ENCODE measurements around the gene PHC1. TPM values are rescaled to one million over a fixed set of nuclear protein-coding genes. Genes with fewer than 3 reads are reported as not detected.
A peak's percentile ranks its signal among the peaks of the same experiment; 100 is the strongest.
"Not testable (repeated sequence)": the region's sequence is repeated elsewhere in the genome, so short reads cannot be mapped to it uniquely, and the experiment has no call there.

Gene PHC1
- total RNA-seq, 1 experiment from 2014 or later, result 23.4 TPM

GRCh38 chr12:8917751-8918150 is 3.4 kb downstream of the PHC1 start:
- Histone ChIP-seq H3K36me3 (peaks cover 16% of the 10 kb centered on the region), H3K4me1 (replicated peaks) (peaks cover 13% of the 10 kb centered on the region), H3K27ac (no peak overlapping the region), H3K27me3 (replicated peaks) (no peaks in the 10 kb centered on the region), H3K9me3 (replicated peaks) (no peaks in the 10 kb centered on the region), H3K4me3 (no peak overlapping the region)
- DNase-seq (ENCODE audit: low read depth in 1 of 2, low spot score in 2 of 2), result no peak

DNA sequence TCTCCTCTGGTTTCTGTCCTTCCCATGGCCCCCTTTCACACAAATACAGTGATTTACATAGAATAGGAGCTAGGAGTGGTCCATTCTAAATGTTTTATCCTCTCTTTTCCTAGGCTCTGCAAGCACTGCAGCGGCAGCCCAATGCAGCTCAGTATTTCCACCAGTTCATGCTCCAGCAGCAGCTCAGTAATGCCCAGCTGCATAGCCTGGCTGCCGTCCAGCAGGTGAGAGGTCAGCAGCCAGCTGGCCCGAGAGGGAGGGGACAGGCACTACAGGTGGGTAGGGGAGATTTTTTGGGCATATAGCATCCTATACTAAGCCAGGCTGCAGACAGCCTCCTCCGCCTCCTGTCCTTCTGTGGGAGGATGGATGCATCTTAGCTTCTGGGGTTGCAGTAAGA is 5.3 kb downstream of the PHC1 start:
- H3K9me3 ChIP-seq (replicated peaks); H3K4me3 ChIP-seq; H3K4me1 ChIP-seq (replicated peaks); DNase-seq (ENCODE audit: low read depth in 1 of 2, low spot score in 2 of 2); H3K27me3 ChIP-seq (replicated peaks); H3K27ac ChIP-seq: not testable (repeated sequence)
- peaks cover 22% of the 10 kb centered on the region for H3K36me3 ChIP-seq

GRCh38 chr12:8922544-8922943 is 8.2 kb downstream of the PHC1 start:
- no peak overlapping the region for H3K27ac ChIP-seq
- H3K27me3 ChIP-seq (replicated peaks), result no peaks in the 10 kb centered on the region
- no peak overlapping the region for H3K4me3 ChIP-seq
- no peaks in the 10 kb centered on the region for H3K9me3 ChIP-seq (replicated peaks)
- H3K4me1 ChIP-seq (replicated peaks), result no peaks in the 10 kb centered on the region
- no peak for DNase-seq (ENCODE audit: low read depth in 1 of 2, low spot score in 2 of 2)
- peaks cover 22% of the 10 kb centered on the region for H3K36me3 ChIP-seq

DNA sequence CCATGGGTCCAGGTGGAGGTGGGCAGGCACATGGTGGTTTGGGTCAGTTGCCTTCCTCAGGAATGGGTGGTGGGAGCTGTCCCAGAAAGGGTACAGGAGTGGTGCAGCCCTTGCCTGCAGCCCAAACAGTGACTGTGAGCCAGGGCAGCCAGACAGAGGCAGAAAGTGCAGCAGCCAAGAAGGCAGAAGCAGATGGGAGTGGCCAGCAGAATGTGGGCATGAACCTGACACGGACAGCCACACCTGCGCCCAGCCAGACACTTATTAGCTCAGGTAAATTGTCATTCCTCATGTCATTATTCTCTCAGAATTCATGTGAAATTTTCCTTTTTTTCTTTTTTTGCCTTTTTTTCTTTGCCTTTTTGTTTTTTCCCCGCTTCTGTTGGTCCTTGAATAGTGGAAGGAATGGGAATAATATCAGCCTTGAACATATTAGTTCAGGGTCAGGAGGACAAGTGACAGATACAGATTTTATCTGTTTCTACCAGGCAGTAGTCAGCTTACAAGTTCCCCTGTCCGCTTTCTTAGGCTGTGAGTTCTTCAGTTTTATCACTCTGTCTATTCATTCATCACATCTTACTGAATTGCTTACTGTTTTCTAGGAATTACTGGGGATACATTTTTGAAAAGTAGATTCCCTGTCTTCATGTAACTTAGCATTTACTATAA is 16.5 kb downstream of the PHC1 start:
- not testable (repeated sequence) for H3K9me3 ChIP-seq (replicated peaks); H3K27ac ChIP-seq; H3K4me1 ChIP-seq (replicated peaks); H3K27me3 ChIP-seq (replicated peaks); DNase-seq (ENCODE audit: low read depth in 1 of 2, low spot score in 2 of 2); H3K4me3 ChIP-seq
- H3K36me3 ChIP-seq, result peaks cover 16% of the 10 kb centered on the region

DNA sequence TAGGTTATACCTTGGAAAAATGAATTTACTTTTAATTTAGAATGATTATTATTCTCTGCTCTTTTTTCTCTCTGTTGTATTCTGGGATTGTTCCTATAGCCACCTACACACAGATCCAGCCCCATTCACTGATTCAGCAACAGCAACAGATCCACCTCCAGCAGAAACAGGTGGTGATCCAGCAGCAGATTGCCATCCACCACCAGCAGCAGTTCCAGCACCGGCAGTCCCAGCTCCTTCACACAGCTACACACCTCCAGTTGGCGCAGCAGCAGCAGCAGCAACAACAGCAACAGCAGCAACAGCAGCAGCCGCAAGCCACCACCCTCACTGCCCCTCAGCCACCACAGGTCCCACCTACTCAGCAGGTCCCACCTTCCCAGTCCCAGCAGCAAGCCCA is 18.2 kb downstream of the PHC1 start:
- H3K36me3 ChIP-seq, result peaks cover 21% of the 10 kb centered on the region
- DNase-seq (ENCODE audit: low read depth in 1 of 2, low spot score in 2 of 2), result not testable (repeated sequence)

GRCh38 chr12:8934080-8934479 is 19.8 kb downstream of the PHC1 start:
- H3K36me3 ChIP-seq, result peaks cover 29% of the 10 kb centered on the region
- not testable (repeated sequence) for H3K27ac ChIP-seq; H3K9me3 ChIP-seq (replicated peaks); H3K4me3 ChIP-seq; H3K27me3 ChIP-seq (replicated peaks); H3K4me1 ChIP-seq (replicated peaks); DNase-seq (ENCODE audit: low read depth in 1 of 2, low spot score in 2 of 2)

More for the DNA sequence above, 18.2 kb downstream of the PHC1 start:
- not testable (repeated sequence) for H3K27me3 ChIP-seq (replicated peaks); H3K4me3 ChIP-seq; H3K4me1 ChIP-seq (replicated peaks); H3K27ac ChIP-seq; H3K9me3 ChIP-seq (replicated peaks)

DNA sequence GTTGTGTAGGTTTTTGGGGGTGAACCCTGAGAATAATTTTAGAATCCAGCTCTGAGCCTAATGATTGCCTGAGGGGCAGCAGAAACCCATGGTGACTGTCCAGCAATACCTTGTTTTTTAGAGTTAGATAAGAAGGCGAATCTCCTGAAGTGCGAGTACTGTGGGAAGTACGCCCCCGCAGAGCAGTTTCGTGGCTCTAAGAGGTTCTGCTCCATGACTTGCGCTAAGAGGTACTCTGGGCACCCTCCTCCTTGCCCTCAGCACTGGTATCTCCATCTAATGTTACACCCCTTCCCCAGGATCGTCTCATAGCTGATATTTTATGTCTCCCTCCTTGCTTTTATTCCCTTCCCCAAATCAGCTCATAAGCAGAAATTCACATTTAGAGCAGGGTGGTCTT is 22.4 kb downstream of the PHC1 start:
- Histone ChIP-seq H3K27me3 (replicated peaks) (no peaks in the 10 kb centered on the region), H3K9me3 (replicated peaks) (no peaks in the 10 kb centered on the region), H3K4me3 (no peak overlapping the region), H3K27ac (no peak overlapping the region), H3K4me1 (replicated peaks) (no peaks in the 10 kb centered on the region), H3K36me3 (peaks cover 34% of the 10 kb centered on the region)
- DNase-seq (ENCODE audit: low read depth in 1 of 2, low spot score in 2 of 2), result no peak

GRCh38 chr12:8937842-8938442 is 23.6 kb downstream of the PHC1 start:
- H3K36me3 ChIP-seq, result peaks cover 44% of the 10 kb centered on the region
- not testable (repeated sequence) for H3K4me1 ChIP-seq (replicated peaks); DNase-seq (ENCODE audit: low read depth in 1 of 2, low spot score in 2 of 2); H3K4me3 ChIP-seq; H3K27ac ChIP-seq; H3K9me3 ChIP-seq (replicated peaks); H3K27me3 ChIP-seq (replicated peaks)

GRCh38 chr12:8941691-8942478 is 27.6 kb downstream of the PHC1 start:
- Histone ChIP-seq H3K27ac (no peak overlapping the region), H3K36me3 (peaks cover 64% of the 10 kb centered on the region), H3K4me1 (replicated peaks) (no peaks in the 10 kb centered on the region), H3K4me3 (no peak overlapping the region), H3K27me3 (replicated peaks) (no peaks in the 10 kb centered on the region), H3K9me3 (replicated peaks) (no peaks in the 10 kb centered on the region)
- no peak for DNase-seq (ENCODE audit: low read depth in 1 of 2, low spot score in 2 of 2)

DNA sequence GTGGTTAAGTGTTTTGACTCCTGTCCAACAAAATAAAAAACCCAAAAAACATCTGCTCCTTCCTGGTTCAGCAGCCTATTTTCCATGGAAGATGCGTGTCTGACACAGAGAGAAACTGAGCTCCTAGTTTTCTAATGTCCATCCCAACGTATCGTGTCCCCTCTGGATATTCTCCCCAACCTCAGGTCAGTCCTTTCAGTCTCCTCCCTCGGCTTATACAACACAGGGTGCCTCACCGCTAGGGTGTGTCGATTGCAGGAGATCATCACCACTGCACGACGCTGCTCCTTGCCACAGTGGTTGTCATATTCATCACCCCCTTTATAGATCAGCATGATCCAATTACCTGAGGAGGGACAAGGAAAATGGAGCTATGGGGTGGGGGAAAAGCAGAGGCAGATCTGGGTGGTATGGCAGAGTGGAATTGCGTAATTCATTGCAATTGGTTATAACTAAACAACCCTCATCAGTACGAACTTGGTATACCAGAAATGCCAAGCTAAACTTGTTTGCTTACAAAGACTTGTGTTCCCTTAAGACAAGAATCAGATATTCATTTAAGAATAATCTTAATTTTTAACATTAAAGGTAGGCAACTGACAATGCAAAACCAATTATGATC is 29.4 kb downstream of the PHC1 start:
- Histone ChIP-seq H3K4me3 (no peak overlapping the region), H3K27me3 (replicated peaks) (no peaks in the 10 kb centered on the region), H3K4me1 (replicated peaks) (peaks cover 8% of the 10 kb centered on the region), H3K9me3 (replicated peaks) (no peaks in the 10 kb centered on the region), H3K36me3 (peaks cover 55% of the 10 kb centered on the region), H3K27ac (no peak overlapping the region)
- no peak for DNase-seq (ENCODE audit: low read depth in 1 of 2, low spot score in 2 of 2)

DNA sequence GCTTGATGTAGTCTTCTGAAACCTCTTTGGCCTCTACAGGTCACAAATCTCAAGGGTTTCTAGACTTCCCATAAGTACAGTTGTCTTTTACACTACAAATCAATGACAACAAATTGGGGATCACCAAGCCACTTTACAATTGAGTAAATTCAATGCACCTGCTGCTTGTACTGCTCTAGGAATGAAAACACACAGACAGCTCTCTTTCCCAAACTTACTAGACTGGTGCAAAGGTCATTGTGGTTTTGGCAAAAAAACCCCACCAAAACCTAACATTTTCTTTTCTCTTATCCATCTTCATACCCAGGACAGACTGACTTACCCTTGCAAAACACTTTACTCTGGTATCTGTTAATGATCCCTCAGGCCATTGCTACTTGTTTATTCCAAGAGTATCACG is 32.4 kb downstream of the PHC1 start:
- no peak overlapping the region for H3K4me3 ChIP-seq
- no peaks in the 10 kb centered on the region for H3K9me3 ChIP-seq (replicated peaks)
- no peak for DNase-seq (ENCODE audit: low read depth in 1 of 2, low spot score in 2 of 2)
- peaks cover 45% of the 10 kb centered on the region for H3K36me3 ChIP-seq
- no peak overlapping the region for H3K27ac ChIP-seq
- H3K4me1 ChIP-seq (replicated peaks), result peaks cover 8% of the 10 kb centered on the region
- no peaks in the 10 kb centered on the region for H3K27me3 ChIP-seq (replicated peaks)

GRCh38 chr12:8947737-8948136 is 33.4 kb downstream of the PHC1 start:
- Histone ChIP-seq H3K4me1 (replicated peaks) (peaks cover 8% of the 10 kb centered on the region), H3K36me3 (peaks cover 36% of the 10 kb centered on the region), H3K27ac (no peak overlapping the region), H3K9me3 (replicated peaks) (no peaks in the 10 kb centered on the region), H3K4me3 (peak overlapping the region; percentile 64; the same call in 1 of the 2 replicates), H3K27me3 (replicated peaks) (no peaks in the 10 kb centered on the region)
- DNase-seq (ENCODE audit: low read depth in 1 of 2, low spot score in 2 of 2), result no peak

DNA sequence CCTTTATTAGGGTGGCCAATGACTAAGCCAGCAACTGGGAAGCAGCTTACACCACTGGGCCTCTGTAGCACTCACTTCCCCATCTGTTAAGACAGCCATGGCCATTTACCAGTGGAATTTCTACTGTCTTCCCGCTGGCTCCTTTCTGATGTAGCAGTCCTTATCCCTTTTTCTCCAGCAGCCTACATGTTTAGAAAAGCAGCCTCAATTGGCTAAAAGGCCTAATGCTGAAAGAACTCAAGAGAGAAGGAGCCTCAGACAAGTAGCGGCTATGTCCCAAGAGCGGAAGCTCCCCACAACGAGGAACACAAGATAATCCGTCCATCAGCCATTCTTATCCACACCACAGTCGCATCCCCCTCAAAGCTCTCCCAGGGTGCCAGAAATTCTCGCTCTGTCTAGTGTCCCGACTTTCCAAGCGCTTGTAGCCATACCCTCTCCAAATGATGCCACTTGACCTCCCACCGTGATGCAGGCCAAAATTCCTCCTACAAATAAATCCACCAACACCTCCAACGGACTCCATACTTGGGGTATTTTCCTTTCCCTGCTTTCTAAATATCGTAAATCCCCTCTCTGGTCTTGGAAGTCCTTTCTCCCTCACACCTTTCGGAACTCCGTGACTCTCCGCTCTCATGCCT is 34.5 kb downstream of the PHC1 start:
- no peak for DNase-seq (ENCODE audit: low read depth in 1 of 2, low spot score in 2 of 2)
- peak overlapping the region; percentile 64 for H3K4me3 ChIP-seq

More for the DNA sequence above, 34.5 kb downstream of the PHC1 start:
- no peaks in the 10 kb centered on the region for H3K27me3 ChIP-seq (replicated peaks)
- peak overlapping the region; percentile 81 for H3K27ac ChIP-seq
- H3K9me3 ChIP-seq (replicated peaks), result no peaks in the 10 kb centered on the region
- H3K4me1 ChIP-seq (replicated peaks), result peaks cover 8% of the 10 kb centered on the region
- peaks cover 26% of the 10 kb centered on the region for H3K36me3 ChIP-seq
